HG03139 (cell line): ENCODE measurements around the gene F2R.

Experiments
- ATAC-seq: cut with Tn5 transposase; IDR thresholded peaks from one replicate; pipeline ENCODE4 v1.9.1; 2021; ENCODE audit not compliant: unreplicated experiment

The F2R gene

DNA sequence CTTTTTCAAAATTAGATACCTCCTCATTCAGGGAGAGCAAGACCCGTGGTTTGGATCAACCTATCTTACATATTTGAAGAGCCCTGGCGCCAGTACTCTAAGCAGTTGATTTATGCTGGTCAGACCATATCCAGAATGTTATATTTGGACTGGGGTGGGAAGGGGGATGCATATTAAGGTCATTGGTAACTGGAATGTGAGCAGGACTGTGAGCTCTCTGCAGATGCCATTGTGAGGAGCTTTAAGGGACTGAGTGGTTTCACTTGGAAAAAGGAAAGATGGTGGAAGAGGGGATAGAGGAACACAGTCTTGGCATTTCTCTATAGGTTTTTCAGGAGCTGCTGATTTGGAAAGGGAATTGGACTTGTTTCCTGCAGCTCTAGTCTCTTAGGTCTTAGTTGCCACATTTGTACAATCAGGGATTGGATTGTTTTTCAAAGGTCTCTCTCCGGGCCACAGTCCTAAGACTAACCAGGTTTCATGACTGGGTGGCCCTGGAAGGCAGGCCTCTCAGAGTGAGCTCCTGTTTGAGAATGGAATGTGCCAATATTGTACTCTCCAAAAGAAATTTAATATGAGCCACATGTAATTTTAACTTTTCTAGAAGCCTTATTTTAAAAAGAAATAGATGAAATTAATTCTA is 25.8 kb upstream of the F2R start:
- no peak for ATAC-seq

- no peak for ATAC-seq
Observed at GRCh38 chr5:76690704-76691466, 25.0 kb upstream of the F2R start.

DNA sequence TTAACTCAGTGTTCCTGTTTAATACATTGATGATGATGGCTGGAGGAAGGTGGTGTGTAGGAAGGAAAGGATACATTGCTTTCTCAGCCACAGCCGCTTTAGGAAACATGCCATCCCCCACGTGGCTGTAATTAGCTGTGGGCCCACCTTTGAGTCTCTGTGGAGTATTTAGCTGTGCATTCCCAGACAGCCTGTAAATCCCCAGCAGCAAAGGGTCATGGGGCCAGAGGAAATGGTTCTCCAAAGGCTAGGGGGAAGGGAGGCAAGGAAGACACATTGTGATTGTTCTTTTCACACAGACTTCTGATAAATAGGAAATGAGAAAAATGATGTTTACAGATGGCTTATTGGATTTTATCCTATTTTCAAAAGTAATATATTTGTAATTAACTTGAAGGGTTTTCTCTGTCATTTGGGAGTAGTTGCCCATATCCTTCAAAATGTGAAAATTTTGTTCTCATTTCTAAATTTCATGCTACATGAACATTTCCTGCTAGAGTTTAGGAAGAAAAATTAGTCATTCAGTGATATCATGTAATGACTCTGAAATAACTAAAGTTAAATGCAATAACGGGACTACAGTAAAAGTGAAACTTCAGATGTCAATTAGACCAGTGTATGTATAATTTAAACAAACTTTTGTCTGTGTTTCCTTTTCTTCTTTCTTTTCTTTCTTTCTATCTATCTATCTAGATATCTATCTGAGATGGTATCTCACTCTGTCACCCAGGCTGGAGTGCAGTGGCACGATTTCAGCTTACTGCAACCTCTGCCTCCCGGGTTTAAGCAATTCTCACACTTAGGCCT is 24.3 kb upstream of the F2R start:
- no peak for ATAC-seq

- ATAC-seq = no peak
Observed at GRCh38 chr5:76692274-76692540, 23.7 kb upstream of the F2R start.

- no peak for ATAC-seq
Observed at GRCh38 chr5:76692651-76693050, 23.3 kb upstream of the F2R start.

- no peak for ATAC-seq
Observed at GRCh38 chr5:76693141-76693540, 22.8 kb upstream of the F2R start.

- ATAC-seq = no peak
Observed at GRCh38 chr5:76694317-76694716, 21.6 kb upstream of the F2R start.

- no peak for ATAC-seq
Observed at GRCh38 chr5:76695346-76695745, 20.6 kb upstream of the F2R start.

DNA sequence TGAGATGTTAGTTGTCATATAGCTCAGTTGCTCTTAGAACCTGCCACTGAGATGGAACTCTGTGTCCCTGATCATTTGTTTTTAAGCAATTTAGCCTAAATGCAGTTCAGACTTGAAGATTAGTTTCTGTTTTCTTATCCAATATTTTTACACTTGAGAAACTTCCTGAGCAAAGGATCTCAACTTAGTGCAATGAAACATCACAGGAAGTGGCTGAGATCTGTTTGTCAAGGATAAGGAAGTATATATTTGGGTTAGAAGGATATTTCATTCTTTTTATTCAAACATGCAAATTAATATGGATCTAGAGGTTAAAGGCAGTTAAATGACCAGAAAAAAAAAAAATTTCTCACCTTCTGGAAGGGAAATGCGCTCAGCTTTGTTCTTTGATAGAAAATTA is 19.7 kb upstream of the F2R start:
- ATAC-seq = no peak

DNA sequence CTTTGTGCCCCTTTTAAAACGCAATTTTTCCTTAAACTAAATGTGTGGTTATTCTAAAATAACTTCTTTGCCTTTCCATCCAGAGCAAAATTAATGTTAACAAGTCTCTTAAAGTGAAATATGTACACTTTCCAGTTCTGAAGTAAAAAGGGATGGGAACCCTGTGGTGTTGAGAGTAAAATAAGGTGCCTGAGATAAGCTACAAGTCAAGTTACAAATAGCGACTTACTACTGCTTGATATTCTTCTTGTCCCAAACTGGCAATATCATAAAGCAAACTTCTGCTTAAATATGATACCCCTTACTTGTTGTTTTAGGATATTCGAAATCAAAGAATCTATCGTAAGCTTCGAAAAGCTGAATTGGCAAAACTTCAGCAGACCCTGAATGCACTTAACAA is 18.3 kb upstream of the F2R start:
- ATAC-seq = no peak

DNA sequence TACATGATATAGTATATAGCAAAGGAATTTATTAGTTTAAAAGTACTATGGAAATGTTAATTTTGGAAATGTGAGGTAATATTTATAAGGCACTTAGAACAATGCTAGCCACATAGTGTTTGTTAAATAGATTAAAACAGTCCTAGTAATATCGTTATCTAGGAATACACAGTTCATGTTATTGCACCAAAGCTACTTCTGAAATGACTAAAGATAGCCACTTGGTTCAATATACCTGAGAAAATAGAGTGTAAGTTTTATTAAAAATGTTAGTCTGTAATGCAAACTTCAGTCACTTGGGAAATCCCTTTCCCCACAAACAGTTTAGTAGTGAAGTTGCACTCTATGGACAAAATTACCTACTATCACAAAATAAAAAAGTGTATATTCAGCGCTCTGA is 15.4 kb upstream of the F2R start:
- no peak for ATAC-seq

DNA sequence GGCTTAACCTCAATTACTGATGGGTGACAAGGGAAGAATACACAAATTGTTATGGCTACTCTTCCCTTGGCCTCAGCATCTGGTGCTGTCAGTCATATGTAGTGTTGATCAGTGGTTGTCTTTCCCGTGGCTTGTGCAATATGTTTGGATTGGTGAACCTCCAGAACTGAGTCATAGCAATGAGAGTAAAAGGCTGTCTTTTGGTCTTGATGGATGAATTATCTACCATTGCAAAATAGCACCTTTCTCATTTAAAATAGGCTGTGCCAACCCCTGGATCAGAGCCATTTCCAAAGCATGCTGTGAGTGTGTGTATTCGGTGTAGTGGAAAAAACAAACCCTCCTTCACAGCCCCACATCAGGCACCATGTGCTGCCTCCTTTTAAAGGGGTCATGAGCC is 14.6 kb upstream of the F2R start:
- ATAC-seq = no peak

DNA sequence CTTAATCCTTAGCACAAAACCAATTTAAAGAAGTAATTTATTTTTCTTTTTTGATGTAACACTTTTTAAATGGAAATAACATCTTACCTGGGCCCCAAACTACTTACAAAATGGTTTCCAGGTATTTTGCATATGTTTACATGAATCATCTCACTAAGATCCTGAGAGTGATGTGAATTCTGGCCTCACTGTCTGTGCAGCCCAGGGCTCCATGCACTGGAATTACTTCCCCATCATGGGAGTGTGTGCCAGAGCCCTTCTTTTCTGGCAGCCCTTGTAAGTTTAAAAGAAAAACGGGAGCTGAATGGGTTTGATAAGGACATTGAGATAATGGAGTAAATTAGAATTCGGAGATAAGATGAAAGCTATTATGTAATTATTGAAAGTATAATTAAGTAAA is 12.2 kb upstream of the F2R start:
- ATAC-seq = no peak

GRCh38 chr5:76704131-76704663 is 11.7 kb upstream of the F2R start:
- ATAC-seq = no peak

DNA sequence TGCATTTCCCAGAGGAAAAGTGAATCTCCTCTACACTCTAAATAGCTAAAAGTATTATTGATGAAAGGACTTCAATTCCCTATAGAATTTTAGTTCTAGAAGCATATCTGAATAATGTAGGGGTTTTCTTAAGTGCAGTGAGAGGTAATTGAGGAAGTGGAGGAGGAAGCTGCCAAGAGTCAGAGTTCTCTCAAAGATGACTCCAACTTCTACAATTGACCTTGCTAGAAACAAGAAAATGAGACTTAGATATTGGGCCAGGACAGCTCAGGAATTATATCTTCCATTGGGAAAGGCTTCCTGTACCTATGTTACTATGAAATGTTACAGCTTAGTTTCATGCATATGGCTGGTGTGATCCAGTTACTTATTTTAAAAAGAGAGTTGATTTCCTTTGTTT is 10.4 kb upstream of the F2R start:
- ATAC-seq = no peak

- ATAC-seq = no peak
Observed at GRCh38 chr5:76709762-76710161, 6.2 kb upstream of the F2R start.

DNA sequence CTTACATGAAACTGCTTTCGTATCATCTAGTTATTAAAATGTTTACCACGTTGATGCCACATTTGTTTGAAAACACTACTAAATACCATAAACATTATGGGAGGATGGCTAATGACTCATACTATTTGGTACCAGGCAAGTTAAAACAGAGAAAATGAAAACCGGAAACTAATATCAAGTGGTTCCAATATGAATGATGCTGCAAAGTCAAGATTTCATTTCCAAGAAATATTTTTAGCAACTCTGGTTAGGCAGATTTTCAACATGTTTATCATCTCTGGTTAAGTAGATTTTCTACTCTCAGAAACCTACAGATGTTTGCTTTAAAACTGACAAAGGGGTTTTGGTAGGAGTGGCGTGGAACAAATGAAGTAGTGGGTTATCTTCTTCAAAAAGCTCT is 4.9 kb upstream of the F2R start:
- ATAC-seq = no peak

DNA sequence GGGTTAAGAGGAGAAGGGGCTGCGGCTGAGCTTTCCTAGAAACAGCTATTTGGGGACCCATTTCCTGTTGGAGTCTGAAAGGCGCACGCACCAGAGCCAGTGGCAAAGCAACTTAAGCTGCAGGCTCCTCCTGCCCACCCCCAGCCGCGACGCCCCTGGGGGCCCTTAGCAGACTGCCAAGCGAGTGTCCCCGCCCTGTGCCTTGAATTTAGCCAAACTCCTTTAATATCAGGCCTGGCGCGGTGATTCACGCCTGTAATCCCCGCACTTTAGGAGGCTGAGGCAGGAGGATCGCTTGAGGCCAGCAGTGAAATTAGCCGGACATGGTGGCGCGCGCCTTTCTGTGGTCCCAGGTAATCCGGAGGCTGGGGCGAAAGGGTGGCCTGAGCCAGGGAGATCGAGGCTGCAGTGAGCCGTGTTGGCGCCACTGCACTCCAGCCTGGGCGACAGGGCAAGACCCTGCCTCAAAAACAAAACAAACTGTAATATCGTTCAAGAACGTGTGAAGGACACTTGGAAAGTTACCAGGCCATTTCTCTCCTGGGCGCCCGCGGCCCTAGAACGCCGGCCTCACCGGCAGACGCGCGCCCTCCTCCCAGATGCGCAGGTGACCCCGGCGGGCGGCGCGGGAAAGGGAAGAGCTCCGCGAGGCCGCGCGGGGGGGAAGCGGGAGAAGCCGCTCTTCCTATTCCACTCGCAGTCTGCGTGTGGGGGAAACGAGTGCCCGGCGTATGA is 1.0 kb upstream of the F2R start:
- peak; percentile 4 for ATAC-seq

- ATAC-seq = peak; percentile 22
Observed at GRCh38 chr5:76715486-76715735, 515 bp upstream of the F2R start.

- ATAC-seq = no peak
Observed at GRCh38 chr5:76716456-76717157, 681 bp downstream of the F2R start.
